Natural killer cell (primary cell): Measurements from ENCODE around the gene FBN1. TPM values are rescaled to one million over a fixed set of nuclear protein-coding genes. Genes with fewer than 3 reads are reported as not detected.

Experiments used
- ATAC-seq, 3 donors: fragments of 150-1000 bp in 2 of 3; fragments of 200-7000 bp in 1 of 3; cut with Tn5 transposase; 1 replicate in 1 of 3; 2 replicates in 2 of 3; pipeline ENCODE4 v1.10.0; 2021; ENCODE audit warnings: mild to moderate bottlenecking in 2 of 3, moderate library complexity in 2 of 3
- DNase-seq, 2 donors: peaks; one replicate each; pipeline versions ENCODE4 v3.0.0 to v3.0.0-alpha.2; 2013 to 2021; ENCODE audit warnings: mixed read lengths in 1 of 2
- H3K27ac ChIP-seq: one replicate; pipeline ENCODE4 v1.5.1; 2013; ENCODE audit warnings: mild to moderate bottlenecking, low read length
- H3K27me3 ChIP-seq: one replicate; pipeline ENCODE4 v1.6.1; 2013; ENCODE audit warnings: low read length; ENCODE audit not compliant: control insufficient read depth, insufficient read depth
- H3K36me3 ChIP-seq: one replicate; pipeline ENCODE4 v1.6.1; 2013; ENCODE audit warnings: low read length; ENCODE audit not compliant: control insufficient read depth, insufficient read depth
- H3K4me1 ChIP-seq: one replicate; pipeline ENCODE4 v1.6.1; 2013; ENCODE audit warnings: low read length; ENCODE audit not compliant: control insufficient read depth, insufficient read depth
- H3K4me3 ChIP-seq: one replicate; pipeline ENCODE4 v1.5.1; 2013; ENCODE audit warnings: low read length
- H3K9me3 ChIP-seq: one replicate; pipeline ENCODE4 v1.6.1; 2013; ENCODE audit warnings: low read length; ENCODE audit not compliant: control insufficient read depth, insufficient read depth
- H3K27ac Mint-ChIP-seq, 2 donors: one replicate each; pipeline ENCODE4 v1.8.0; 2022; ENCODE audit warnings: mild to moderate bottlenecking in 2 of 2, mixed read lengths in 2 of 2, moderate library complexity in 1 of 2
- H3K27me3 Mint-ChIP-seq, 2 donors: one replicate each; pipeline ENCODE4 v1.8.0; 2022; ENCODE audit warnings: low read depth in 2 of 2, mixed read lengths in 2 of 2
- H3K36me3 Mint-ChIP-seq: one replicate; pipeline ENCODE4 v1.8.0; 2022; ENCODE audit warnings: mixed read lengths
- H3K4me1 Mint-ChIP-seq, 2 donors: one replicate each; pipeline ENCODE4 v1.8.0; 2022; ENCODE audit warnings: mixed read lengths in 2 of 2
- H3K4me3 Mint-ChIP-seq: one replicate; pipeline ENCODE4 v1.8.0; 2022; ENCODE audit warnings: mild to moderate bottlenecking, moderate library complexity, mixed read lengths
- H3K9me3 Mint-ChIP-seq, 2 donors: one replicate each; pipeline ENCODE4 v1.8.0; 2022; ENCODE audit warnings: mixed read lengths in 2 of 2
- CTCF ChIP-seq: fragments of 200-600 bp; IDR thresholded peaks from one replicate; pipeline ENCODE4 v1.8.0; 2022; ENCODE audit warnings: antibody characterized with exemption
- WGBS: methylation state at CpG from one replicate; pipeline ENCODE4 v1.1.7; 2013; ENCODE audit warnings: missing lambda C conversion rate; ENCODE audit not compliant: insufficient coverage; 5-methylcytosine and 5-hydroxymethylcytosine counted together
- intact Hi-C: fragments of 100-400 bp; cut with micrococcal nuclease; formaldehyde crosslinking; loops from one replicate; pipeline ENCODE4 v1.14.2; 2022
- total RNA-seq, 4 donors: library from RNA; stranded (reverse); fragments of 120-200 nt in 1 of 4; gene quantifications; one replicate each; pipeline versions ENCODE4 v1.2.3 to v1.2.4, GENCODE V29; 2013 to 2022

The FBN1 gene
- total RNA-seq, 3 donors from 2014 or later (not counting 1 experiment from before 2014, with no cell fraction given), result 0.33 to 0.54 (median 0.33) TPM

GRCh38 chr15:48546296-48546695 is 99.2 kb downstream of the FBN1 start:
- TF ChIP-seq CTCF, result no peak
- Histone ChIP-seq H3K27me3 (no peaks in the 10 kb centered on the region), H3K27ac (no peak overlapping the region), H3K4me3 (no peak overlapping the region), H3K36me3 (no peaks in the 10 kb centered on the region), H3K9me3 (no peaks in the 10 kb centered on the region), H3K4me1 (no peaks in the 10 kb centered on the region)
- WGBS, result 87% methylated on average over 3 of the region's 3 CpGs
- no peak overlapping the region for H3K4me3 Mint-ChIP-seq
- H3K27me3 Mint-ChIP-seq, result no peaks in the 10 kb centered on the region
- no peaks in the 10 kb centered on the region for H3K9me3 Mint-ChIP-seq
- no peak for DNase-seq
- H3K4me1 Mint-ChIP-seq, result no peaks in the 10 kb centered on the region
- H3K36me3 Mint-ChIP-seq, result no peaks in the 10 kb centered on the region
- H3K27ac Mint-ChIP-seq, result no peak overlapping the region
- intact Hi-C loops, result no loop called here
- ATAC-seq, result no peak

- TF ChIP-seq CTCF, result no peak
- no peak for DNase-seq
- Histone ChIP-seq H3K27me3 (no peaks in the 10 kb centered on the region), H3K4me1 (no peaks in the 10 kb centered on the region), H3K4me3 (no peak overlapping the region), H3K9me3 (no peaks in the 10 kb centered on the region), H3K36me3 (no peaks in the 10 kb centered on the region), H3K27ac (no peak overlapping the region)
- intact Hi-C loops, result no loop called here
- 100% methylated on average over 1 of the region's 2 CpGs for WGBS
- Mint-ChIP-seq H3K4me1 (no peaks in the 10 kb centered on the region), H3K4me3 (no peak overlapping the region), H3K36me3 (no peaks in the 10 kb centered on the region), H3K9me3 (no peaks in the 10 kb centered on the region), H3K27me3 (no peaks in the 10 kb centered on the region), H3K27ac (no peak overlapping the region)
- ATAC-seq, result no peak
Measured at GRCh38 chr15:48544778-48545177, 100.7 kb downstream of the FBN1 start.

GRCh38 chr15:48541341-48542278 is 103.9 kb downstream of the FBN1 start:
- intact Hi-C loops, result no loop called here
- Mint-ChIP-seq H3K4me1 (no peaks in the 10 kb centered on the region), H3K27ac (no peak overlapping the region), H3K4me3 (no peak overlapping the region), H3K36me3 (no peaks in the 10 kb centered on the region), H3K9me3 (no peaks in the 10 kb centered on the region), H3K27me3 (peaks cover 0 to 2% of the 10 kb centered on the region in 2 donors)
- Histone ChIP-seq H3K4me3 (no peak overlapping the region), H3K36me3 (no peaks in the 10 kb centered on the region), H3K27ac (no peak overlapping the region), H3K27me3 (no peaks in the 10 kb centered on the region), H3K9me3 (no peaks in the 10 kb centered on the region), H3K4me1 (no peaks in the 10 kb centered on the region)
- ATAC-seq (no peak), DNase-seq (no peak)
- no peak for TF ChIP-seq CTCF
- WGBS, result 62% methylated on average over 9 of the region's 10 CpGs
